ENCODE measurements around the gene OR1A2.

GRCh38 chr17:3221850-3222249 is 24.5 kb downstream of the OR1A2 start:
- no peak for TF ChIP-seq RARB (CRISPR knock-in tag; IDR thresholded peaks at IDR 0.05)
- no peak for TF ChIP-seq CSDC2 (CRISPR knock-in tag; IDR thresholded peaks at IDR 0.05)
- no peak for TF ChIP-seq ESRRG (CRISPR knock-in tag; IDR thresholded peaks at IDR 0.05)
- no peak for TF ChIP-seq ZFP30 (CRISPR knock-in tag; IDR thresholded peaks at IDR 0.05)
